Peyer's patch (tissue), 4 donors: ENCODE measurements around the gene SH3BGRL3.

ENCODE experiments used
- POLR2A ChIP-seq, 2 donors: fragments of 450-650 bp; IDR thresholded peaks; one replicate each; pipeline ENCODE4 v1.5.1; 2017; ENCODE audit warnings: antibody characterized with exemption in 2 of 2, mild to moderate bottlenecking in 2 of 2, moderate library complexity in 2 of 2
- TF ChIP-seq, protein P1 (sequence below), 6 experiments: fragments of 450-650 bp in 4 of 6; fragments of 200-600 bp in 2 of 6; sonication (generic) in 1 of 6; IDR thresholded peaks; one replicate each; pipeline ENCODE4 v1.5.1; 2017 to 2019; ENCODE audit warnings: antibody characterized with exemption in 6 of 6, mild to moderate bottlenecking in 3 of 6, moderate library complexity in 1 of 6

DNA sequence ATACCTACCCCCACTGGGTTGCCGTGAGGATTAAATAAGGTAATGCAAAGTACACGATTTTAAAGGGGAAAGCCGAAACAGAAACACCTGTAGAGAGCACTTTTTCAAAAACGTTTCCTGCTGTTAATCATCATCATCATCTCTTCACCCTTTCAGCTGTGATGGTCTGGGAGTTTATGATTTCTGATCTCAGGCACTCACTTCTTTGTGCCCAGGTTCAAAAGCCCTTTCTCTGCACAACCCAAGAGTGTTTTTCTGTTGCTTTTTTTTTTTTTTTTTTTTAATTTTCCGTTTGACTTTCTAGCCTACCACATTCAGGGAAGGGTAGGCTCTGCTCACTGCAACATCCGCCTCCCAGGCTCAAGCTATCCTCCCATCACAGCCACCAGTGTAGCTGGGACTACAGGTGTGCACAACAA is 27.5 kb downstream of the SH3BGRL3 start:
- no peak for TF ChIP-seq POLR2A (IDR thresholded peaks at IDR 0.05)
- TF ChIP-seq, protein P1, sequence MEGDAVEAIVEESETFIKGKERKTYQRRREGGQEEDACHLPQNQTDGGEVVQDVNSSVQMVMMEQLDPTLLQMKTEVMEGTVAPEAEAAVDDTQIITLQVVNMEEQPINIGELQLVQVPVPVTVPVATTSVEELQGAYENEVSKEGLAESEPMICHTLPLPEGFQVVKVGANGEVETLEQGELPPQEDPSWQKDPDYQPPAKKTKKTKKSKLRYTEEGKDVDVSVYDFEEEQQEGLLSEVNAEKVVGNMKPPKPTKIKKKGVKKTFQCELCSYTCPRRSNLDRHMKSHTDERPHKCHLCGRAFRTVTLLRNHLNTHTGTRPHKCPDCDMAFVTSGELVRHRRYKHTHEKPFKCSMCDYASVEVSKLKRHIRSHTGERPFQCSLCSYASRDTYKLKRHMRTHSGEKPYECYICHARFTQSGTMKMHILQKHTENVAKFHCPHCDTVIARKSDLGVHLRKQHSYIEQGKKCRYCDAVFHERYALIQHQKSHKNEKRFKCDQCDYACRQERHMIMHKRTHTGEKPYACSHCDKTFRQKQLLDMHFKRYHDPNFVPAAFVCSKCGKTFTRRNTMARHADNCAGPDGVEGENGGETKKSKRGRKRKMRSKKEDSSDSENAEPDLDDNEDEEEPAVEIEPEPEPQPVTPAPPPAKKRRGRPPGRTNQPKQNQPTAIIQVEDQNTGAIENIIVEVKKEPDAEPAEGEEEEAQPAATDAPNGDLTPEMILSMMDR (IDR thresholded peaks at IDR 0.05) = no peak
